NCI-H146 treated with DMSO at 0.1 percent for 48 hours (cell line): ENCODE measurements around the gene CSNK1G2.

Source experiments
- DNase-seq: peaks from one replicate; lab custom pipeline; 2025; ENCODE audit not compliant: unreplicated experiment; lab: John Stamatoyannopoulos, UW

The CSNK1G2 gene

DNA sequence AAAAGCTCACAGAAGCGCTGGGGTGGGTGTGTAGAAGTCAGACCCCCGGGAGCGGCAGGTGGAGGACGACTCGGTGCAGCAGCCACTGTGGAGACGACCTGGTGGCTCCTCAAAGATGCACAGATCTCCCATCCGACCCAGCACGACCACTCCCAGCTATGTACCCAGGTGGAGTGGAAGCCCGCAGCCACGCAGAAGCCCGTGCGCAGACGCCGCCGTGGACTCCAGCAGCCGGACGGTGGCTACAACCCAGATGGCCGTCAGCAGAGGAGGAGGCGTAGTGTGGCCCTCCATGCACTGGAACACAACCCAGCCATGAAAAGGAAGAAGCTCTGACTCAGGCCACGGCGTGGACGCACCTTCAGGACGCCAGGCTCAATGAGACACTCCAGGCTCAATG is 21.7 kb downstream of the CSNK1G2 start:
- no peak for DNase-seq

DNA sequence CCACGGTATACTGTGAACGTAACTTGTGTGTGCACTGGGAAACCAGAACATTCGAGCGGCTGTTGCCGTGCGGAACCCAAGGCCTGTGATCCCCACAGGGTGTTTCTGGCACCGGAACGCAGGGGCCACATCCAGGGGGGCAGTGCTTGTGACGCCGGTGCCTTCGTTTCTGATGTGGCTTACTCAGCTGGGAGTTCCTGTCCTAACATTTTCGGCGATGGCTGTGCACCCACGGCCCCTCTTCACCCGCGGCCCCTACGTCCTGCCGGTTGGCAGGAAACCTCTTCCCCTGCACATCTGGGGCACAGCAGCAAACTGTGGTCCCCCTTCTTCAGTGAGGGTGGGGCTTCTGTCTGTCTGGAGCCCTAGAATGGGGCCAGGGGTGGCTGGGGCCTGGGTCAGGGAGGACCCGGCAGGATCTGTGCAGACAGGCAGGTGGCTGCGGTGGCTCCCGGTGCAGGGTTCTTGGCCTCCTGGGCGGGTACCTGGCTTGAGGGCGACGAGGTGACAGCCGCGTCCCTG is 26.2 kb downstream of the CSNK1G2 start:
- no peak for DNase-seq

DNA sequence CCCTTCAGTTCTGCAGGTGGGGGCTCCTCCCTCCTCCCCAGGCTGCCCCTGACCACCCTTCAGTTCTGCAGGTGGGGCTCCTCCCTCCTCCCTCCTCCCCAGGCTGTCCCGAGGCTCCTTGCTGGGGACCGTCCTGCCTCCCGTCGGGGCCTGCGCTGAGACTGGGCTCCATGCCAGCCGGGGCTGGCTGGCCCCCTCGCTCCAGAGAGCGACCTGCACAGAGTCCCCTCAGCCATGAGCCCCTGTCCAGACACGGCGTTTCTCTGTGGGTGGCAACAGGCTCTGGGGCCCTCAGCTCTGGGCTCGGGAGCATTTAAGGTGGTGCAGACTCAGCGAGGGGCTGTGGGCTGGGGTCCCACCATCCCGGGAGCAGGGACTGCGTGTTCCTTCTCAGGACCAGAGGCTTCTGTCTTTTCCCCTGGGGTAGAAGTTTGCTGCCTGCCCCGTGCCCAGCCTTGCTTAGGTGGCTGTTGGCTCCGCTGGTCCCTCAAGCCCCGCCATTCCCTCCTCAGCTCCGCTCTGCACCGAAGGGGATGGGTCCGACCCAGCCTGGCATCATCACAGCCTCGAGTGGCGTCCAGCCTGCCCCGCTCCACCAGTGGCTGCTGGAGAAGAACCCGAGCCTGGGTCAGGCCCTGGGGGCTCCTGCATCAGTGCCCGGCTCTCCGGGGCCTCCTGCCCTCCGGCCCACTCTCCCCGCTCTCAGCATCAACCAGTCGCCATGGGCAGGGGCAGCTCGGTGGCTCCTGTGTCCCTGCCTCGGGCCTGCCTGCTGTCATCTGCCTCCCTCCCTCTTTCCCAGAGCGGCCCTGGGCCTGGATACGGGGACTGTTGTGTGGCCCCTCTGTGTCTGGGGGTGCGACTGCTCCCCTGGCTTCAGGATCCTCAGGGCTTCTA is 27.6 kb downstream of the CSNK1G2 start:
- DNase-seq, result no peak

DNA sequence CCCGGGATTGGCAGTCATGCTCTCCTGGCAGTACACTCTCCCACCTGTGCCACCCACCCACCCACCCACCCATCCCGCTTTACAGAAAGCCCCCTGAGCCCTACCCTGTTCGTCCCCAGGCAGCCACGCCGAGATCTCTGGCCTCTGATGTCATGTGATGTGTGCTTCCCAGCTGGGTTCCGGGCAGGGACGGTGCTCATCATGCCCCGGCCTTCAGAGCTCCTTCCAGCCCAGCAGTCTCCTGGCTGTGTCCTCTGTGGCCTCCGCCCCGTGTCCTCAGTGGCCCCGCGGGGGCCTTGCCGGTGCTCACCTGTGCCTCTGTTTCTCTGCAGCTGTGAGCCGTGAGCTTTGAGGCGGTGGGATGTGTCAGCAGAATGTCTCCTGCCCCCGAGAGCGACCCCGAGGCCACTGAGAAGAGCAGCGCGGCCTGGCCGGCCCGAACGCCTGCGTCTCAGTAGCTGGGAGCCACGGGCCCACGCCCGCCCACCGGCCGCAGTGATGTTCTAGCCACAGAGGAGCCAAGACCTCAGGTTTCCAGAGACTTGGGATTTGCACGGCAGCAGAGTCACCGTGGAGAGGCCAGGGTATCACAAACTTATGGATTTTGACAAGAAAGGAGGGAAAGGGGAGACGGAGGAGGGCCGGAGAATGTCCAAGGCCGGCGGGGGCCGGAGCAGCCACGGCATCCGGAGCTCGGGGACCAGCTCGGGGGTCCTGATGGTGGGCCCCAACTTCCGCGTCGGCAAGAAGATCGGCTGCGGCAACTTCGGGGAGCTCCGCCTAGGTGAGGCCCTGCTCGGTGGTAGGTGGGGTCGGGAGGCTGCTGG is 28.4 kb downstream of the CSNK1G2 start:
- no peak for DNase-seq

DNA sequence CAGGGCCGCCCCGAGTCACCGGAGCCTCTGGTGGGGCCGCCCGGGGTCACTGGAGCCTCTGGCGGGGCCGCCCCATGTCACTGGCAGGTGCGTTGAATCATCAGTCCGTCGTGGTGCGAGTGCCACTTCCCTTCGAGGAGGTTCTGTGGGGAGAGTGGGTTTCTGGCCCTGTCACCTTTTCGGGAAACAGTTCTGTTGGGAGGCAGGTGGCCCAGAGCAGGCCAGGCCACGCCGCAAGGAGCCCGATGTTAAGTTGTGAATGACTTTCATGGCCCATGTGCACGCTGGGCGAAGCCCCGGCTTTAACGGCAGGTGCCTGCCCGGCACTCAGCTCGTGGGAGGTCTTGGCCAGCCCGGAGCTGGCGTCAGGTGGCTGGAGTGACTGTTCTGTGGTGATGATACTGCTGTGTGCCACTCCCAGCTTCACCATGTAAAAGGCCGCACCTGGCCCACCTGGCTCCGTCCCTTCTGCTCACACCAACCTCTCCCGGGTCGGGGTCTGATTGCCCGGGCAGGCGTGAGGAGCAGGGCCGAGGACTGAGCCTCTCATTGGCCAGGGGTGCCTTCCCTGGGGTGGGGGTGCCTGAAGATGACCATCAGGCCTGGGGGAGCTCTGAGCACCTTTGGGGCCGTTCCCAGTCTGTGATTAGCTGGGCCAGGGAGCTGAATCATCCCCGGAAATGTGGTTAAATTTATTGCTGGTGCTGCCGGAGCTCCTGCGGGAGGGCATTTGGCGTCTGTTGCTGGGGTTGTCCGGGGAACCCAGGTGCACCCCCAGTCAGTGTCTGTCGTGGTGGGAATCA is 29.2 kb downstream of the CSNK1G2 start:
- no peak for DNase-seq

DNA sequence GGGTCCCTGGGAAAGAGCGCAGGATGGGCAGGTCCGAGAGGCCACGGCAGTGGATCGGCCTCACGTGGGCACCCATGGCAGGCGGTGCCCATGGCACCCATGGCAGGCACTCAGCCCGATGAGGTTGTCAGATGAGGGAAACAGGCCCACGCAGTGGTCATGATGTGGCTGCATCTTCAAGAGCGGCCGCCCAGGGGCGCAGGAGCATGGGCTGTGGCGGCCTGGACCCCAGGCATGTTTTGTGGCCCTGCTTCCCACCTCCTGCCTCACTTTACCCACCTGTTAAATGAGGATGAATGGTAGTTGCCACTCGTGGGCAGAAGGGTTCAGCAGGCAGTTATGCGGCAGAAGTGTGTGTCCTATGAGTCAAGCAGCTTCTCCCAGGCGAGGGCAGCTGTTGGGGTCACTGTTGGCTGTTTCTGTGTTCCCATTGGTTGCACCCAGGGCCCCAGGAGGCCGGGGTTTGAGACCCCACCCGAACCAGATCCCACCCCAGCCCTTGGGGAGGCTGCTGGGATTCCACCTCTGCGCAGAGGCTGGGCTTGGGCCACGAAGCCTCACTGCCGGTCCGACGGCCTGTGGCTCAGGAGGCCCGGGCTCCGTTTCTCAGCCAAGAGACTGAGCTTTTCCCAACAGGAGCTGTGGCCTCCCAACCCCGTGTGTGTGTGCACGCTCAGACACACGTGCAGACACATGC is 30.0 kb downstream of the CSNK1G2 start:
- no peak for DNase-seq

DNA sequence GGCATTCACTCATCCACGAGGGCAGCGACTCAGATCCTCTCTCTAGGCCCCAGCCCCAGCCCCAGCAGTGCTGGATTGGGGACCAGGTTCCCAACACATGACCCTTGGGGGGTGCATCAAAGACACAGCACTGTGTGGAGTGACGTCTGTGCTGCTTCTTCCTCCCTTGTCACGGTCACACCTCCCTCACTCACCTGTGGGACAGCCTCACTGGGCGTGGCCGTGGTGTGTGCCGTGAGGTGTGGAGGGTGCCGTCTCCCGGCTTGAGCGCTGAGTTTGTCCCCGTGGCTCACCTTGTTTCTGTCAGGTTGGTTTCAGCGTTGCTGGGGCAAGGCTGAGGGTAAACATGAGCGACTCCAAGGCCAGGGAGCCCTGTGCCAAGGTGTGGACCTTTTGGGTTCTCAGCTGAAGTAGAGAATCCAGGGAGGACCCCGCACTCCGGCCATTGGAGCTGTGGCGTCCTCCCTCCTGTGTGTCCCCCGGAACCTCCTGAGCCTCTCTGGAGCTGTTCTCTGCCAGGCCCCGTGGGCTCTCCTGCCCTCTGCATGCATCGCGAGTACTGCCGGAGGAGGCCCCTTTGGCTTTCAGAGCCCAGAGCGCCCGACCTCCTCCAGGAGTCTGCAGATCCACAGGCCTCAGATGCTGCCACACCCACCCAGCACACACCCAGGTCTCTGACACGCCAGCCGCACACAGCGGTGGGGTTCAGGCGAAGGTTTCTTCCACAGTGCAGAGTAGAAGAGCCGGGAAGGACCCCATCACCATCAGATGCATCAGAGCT is 33.6 kb downstream of the CSNK1G2 start:
- DNase-seq, result no peak

DNA sequence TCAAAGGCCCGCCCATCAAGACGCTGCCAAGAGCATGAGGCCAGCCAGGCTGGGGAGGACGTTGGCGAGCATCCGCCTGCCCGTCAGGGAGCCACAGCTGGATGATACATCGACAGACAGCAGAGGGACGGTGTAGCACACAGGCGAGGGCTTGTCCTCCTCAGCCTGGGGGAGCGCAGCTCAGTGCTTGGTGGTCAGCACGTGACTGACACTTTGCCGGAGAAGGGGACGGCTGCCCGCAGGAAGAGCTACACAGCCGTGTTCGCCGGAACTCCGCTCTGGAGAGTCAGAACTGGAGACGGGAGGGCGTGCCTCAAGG is 34.1 kb downstream of the CSNK1G2 start:
- no peak for DNase-seq

DNA sequence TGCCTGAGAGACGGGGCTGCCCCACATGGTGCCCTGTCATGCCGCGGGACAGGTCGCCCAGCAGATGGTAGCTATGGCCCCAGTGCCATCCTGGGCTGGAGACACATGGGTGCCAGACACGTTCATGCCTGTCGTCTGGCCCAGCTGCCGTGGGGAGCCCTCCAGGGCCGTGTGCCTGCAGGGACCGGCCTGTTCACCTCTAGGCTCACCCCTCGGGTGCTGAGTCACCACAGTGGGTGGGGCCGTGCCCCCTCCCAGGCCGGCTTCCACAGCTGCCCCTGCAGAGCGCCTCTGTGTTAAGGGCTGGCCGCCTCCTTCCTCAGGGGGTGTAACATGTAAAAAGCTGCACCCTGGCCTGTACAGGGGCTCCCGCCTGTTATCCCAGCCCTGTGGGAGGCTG is 36.1 kb downstream of the CSNK1G2 start:
- DNase-seq, result no peak

DNA sequence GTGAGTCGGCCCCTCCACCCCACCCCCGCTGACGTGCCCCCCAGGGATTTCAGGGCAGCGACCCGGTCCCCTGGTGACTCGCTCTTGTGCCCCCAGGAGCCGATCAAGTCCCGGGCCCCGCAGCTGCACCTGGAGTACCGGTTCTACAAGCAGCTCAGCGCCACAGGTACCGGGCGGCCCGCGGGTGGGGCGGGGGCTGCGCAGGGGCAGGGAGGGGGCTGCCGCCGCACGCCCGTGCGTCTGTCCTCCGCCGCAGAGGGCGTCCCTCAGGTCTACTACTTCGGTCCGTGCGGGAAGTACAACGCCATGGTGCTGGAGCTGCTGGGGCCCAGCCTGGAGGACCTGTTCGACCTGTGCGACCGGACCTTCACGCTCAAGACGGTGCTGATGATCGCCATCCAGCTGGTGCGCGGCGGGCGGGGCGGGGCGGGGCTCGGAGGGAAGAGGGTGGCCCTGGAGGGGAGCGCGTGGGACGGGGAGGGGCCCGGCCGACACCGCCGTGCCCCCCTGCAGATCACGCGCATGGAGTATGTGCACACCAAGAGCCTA is 37.4 kb downstream of the CSNK1G2 start:
- DNase-seq, result no peak

DNA sequence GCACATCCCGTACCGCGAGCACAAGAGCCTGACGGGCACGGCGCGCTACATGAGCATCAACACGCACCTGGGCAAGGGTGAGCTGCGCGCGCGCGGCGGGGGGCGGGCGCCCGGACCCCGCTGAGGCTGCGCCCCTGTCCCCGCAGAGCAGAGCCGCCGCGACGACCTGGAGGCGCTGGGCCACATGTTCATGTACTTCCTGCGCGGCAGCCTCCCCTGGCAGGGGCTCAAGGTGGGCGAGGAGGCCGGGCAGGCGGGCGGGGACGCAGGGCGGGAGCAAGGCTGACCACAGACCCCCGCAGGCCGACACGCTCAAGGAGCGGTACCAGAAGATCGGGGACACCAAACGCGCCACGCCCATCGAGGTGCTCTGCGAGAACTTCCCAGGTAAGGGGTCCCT is 38.0 kb downstream of the CSNK1G2 start:
- no peak for DNase-seq

DNA sequence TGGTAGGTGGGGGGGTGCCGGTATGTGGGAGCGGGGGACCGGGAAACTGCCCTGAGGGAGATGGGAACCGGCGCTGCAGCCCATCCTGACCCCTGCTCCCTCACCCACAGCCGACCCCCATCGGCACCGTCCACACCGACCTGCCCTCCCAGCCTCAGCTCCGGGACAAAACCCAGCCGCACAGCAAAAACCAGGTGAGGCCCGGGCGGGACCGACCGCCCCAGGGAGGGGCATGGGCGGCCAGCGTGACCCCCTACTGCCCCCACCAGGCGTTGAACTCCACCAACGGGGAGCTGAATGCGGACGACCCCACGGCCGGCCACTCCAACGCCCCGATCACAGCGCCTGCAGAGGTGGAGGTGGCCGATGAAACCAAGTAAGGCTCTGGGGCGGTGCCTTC is 38.7 kb downstream of the CSNK1G2 start:
- DNase-seq, result no peak

DNA sequence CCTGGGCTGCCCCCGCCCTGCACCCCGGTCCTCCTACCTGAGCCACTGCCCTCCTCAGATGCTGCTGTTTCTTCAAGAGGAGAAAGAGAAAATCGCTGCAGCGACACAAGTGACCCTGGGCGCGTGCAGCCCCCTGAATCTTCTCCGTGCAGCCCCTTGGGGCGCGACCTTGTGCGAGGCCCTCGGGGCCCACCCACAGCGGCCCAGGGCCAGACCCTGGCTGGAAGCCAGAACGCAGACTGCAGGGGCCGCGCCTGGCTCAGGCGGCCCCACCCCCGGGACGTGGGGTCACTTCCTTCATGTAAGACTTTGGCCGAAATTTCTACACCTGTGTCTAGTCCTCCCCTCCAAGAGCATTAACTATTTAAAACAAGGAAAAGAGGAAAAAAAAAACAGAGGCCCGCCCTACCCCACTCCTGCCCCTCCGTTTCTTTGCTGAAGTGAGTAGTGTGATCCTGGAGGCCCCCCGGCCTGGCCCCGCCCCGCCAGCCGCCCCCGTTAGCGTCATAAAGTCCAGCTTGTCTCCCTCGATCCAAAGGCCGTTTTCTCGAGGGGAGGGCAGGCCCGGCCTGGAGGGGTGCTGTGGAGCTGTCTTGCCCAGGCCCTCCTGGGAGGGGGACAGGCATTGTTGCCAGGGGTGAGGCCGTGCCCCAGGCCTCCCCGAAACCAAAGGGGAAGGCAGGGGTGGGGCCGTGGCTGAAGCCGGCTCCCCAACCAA is 39.3 kb downstream of the CSNK1G2 start:
- DNase-seq, result no peak

DNA sequence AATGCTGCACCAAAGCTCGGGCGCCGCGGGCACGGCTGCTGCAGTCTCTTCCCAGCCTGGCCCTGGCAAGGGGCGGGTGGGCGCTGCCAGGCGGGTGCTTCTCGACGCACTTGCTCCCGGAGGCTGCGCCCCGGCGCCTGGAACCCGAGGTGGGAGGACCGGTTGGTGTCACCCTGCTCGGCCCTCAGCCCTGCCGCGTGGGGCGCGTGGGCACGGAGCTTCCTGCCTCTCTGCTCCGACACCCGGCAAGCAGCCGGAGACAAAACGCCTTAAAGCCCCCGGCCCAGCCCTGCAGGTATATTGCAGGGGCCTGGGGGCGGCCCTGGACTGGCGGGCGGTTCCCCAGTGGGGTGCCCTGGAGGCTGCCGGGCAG is 39.8 kb downstream of the CSNK1G2 start:
- no peak for DNase-seq

DNA sequence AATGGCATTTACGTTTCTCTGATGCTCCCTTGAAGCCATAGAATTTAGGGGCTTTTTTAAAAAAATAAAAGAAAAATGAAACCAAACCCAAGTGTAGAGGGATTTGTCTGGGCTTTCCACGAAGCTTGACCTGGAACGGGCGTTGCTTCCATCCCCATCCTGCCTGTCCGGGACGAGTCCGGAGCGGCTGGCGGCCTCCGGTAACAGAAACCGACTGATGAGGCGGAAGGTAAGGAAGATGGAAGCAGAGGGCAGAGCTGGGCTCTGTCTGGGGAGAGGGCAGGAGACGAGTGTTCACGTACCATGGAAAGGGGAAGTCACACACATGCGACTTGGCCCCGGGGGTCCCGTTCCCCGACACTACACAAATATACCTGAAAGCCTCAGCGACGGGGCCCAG is 40.3 kb downstream of the CSNK1G2 start:
- DNase-seq, result no peak

DNA sequence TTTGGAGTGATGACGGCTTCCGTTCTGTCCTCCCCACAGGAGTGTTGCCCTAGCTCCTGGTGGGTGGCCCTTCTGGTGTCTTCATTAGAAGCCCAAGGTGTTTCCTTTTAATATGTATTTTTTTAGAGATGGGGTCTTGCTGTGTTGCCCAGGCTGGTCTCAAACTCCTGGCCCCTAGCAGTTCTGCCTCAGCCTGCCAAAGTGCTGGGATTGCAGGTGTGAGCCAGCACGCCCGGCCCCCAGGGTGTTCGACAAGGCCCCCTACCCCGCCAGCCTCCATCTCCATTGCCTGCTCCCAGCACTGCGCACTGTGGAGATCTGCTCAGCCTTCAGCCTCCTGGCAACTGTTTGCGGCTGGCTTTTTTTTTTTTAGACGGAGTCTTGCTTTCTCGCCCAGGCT is 43.4 kb downstream of the CSNK1G2 start:
- DNase-seq, result no peak

DNA sequence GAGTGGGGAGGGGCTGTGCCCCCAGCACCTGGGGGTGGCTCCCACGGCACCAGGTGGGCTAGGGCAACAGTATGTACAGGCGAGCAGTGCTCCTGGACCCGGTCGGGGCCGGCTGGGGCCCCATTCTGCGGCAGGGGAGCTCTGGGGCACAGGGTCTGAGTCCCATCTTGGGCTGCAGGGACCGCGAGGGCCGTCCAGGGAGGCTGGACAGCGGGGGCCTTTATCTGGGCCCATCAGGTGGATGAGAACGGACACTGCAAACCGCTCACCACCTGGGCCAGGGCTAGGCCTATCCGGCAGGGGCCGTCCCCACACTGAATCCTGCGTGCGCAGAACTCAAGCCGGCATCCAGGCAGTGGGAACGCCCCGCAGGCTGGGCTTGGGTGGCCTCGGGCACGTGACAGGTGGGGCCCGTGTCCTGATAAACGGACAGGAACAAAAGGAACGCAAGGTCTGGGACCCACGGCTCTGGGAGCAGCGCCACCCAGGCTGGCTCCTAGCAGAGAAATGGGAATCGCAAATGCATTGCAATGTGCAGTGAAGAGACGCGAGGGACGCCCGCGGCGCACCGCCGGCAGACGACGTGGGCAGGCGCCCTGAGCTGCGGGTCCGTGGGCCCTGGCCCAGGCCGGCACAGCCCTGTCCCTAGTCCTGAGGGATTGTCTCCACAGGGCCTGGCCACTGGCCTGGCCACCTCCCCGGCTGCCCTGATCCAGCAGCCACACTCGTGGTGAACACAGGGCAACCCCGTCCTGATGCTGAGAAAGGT is 44.8 kb downstream of the CSNK1G2 start:
- no peak for DNase-seq
